Progenitor cell of endocrine pancreas (in vitro differentiated cells): ENCODE measurements around the gene PEAR1. TPM values are rescaled to one million over a fixed set of nuclear protein-coding genes. Genes with fewer than 3 reads are reported as not detected.

Source experiments
- DNase-seq: peaks from one replicate; pipeline ENCODE4 v3.0.0; 2021; ENCODE audit warnings: low spot score; ENCODE audit not compliant: unreplicated experiment
- H3K27ac Mint-ChIP-seq: 2 replicates; pipeline ENCODE4 v1.8.0; 2021; ENCODE audit warnings: mild to moderate bottlenecking, moderate library complexity, mixed read lengths
- H3K27me3 Mint-ChIP-seq: 2 replicates; pipeline ENCODE4 v1.8.0; 2021; ENCODE audit warnings: mixed read lengths
- H3K36me3 Mint-ChIP-seq: 2 replicates; pipeline ENCODE4 v1.8.0; 2022; ENCODE audit warnings: mixed read lengths; ENCODE audit not compliant: insufficient read depth
- H3K4me1 Mint-ChIP-seq: 2 replicates; pipeline ENCODE4 v1.8.0; 2021; ENCODE audit warnings: low read depth, mixed read lengths
- H3K4me3 Mint-ChIP-seq: 2 replicates; pipeline ENCODE4 v1.8.0; 2021; ENCODE audit warnings: low read depth, mild to moderate bottlenecking, moderate library complexity, mixed read lengths
- H3K9me3 Mint-ChIP-seq: 2 replicates; pipeline ENCODE4 v1.8.0; 2021; ENCODE audit warnings: low read depth, mixed read lengths
- total RNA-seq: library from RNA; stranded (reverse); gene quantifications from 2 replicates; pipeline ENCODE4 v1.2.1, GENCODE V29; 2021
- TF ChIP-seq, protein P1 (sequence below): fragments of 200-600 bp; sonication (generic); IDR thresholded peaks from one replicate; pipeline ENCODE4 v1.5.0; 2021; ENCODE audit warnings: antibody characterized with exemption, mild to moderate bottlenecking; ENCODE audit not compliant: unreplicated experiment

Gene PEAR1
- total RNA-seq, 1 donor from 2014 or later: not detected

DNA sequence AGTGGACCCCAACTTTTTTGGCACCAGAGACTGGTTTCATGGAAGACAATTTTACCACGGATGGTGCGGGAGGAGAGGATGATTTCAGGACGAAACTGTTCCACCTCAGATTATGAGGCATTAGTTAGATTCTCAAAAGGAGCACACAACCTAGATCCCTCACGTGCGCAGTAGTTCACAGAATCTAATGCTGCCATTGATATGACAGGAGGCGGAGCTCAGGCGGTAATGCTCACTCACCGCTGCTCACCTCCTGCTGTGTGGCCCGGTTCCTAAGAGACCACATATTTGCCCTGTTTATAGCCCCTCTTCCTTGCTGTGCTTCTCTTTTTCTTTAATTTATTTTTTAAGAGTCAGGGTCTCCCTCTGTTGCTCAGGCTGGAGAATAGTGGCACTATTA lies 28.3 kb upstream of the PEAR1 start:
- H3K27ac Mint-ChIP-seq: no peak overlapping the region
- DNase-seq: no peak
- peaks cover 86% of the 10 kb centered on the region for H3K27me3 Mint-ChIP-seq
- no peaks in the 10 kb centered on the region for H3K36me3 Mint-ChIP-seq
- TF ChIP-seq, protein P1, sequence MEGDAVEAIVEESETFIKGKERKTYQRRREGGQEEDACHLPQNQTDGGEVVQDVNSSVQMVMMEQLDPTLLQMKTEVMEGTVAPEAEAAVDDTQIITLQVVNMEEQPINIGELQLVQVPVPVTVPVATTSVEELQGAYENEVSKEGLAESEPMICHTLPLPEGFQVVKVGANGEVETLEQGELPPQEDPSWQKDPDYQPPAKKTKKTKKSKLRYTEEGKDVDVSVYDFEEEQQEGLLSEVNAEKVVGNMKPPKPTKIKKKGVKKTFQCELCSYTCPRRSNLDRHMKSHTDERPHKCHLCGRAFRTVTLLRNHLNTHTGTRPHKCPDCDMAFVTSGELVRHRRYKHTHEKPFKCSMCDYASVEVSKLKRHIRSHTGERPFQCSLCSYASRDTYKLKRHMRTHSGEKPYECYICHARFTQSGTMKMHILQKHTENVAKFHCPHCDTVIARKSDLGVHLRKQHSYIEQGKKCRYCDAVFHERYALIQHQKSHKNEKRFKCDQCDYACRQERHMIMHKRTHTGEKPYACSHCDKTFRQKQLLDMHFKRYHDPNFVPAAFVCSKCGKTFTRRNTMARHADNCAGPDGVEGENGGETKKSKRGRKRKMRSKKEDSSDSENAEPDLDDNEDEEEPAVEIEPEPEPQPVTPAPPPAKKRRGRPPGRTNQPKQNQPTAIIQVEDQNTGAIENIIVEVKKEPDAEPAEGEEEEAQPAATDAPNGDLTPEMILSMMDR: no peak
- no peak overlapping the region for H3K4me3 Mint-ChIP-seq
- H3K4me1 Mint-ChIP-seq: peaks cover 5% of the 10 kb centered on the region
- no peaks in the 10 kb centered on the region for H3K9me3 Mint-ChIP-seq

DNA sequence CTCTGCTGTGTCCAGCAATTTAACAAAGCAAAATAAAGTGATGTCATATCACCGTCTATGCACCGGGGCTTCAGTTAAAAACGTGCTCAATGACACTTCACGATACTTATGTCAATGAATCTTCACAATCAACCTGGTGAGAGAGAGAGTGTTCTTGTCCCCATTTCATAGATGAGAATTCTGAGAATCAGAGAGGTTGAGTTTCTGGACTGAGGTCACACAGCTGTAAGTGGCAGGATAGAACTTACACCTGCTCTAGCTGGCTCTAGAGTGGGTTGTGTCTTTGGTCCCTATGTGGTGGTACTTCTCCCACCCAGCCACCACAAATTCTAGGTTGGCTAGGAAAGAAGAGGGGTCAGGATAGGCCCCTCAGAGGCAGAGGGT lies 27.7 kb upstream of the PEAR1 start:
- Mint-ChIP-seq H3K4me3 (no peak overlapping the region), H3K4me1 (peaks cover 3% of the 10 kb centered on the region), H3K27me3 (peaks cover 89% of the 10 kb centered on the region)

DNA sequence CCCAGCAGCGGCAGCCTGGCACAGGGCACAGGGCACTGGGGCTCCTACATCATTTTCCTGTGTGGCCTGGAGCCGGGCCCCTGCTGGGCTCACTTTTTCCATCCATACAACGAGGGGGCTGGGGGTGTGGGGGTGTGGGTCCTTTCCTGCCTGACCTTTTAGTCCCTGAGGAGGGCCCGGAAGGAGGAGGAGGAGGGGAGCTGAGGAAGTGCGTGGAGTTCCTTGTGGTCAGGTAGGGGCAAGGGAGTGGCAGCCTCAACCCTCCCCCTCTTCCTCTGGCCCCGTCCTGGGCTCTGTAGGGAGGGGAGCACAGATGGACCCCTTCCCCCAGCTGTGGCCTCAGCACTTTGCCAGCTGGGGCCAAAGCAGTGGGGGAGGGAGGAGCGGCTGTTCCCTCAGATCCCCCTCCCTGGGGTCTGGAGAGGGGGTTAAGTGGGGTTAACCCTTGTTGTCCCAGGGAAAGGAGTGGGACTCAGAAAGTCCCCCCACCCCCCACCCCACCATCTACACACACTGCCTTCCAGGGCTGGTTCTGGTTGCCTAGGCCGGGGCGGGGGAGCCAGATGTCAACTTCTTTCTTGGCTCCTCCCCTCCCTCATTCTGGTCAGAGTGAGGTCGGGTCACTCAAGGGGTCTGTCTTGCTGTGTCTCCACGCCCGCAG lies 27.1 kb upstream of the PEAR1 start:
- Mint-ChIP-seq H3K36me3 (no peaks in the 10 kb centered on the region), H3K9me3 (no peaks in the 10 kb centered on the region), H3K27ac (no peak overlapping the region), H3K4me3 (no peak overlapping the region), H3K27me3 (peaks cover 89% of the 10 kb centered on the region), H3K4me1 (peaks cover 3% of the 10 kb centered on the region)
- no peak for DNase-seq
- TF ChIP-seq, protein P1: no peak

More for the DNA sequence above, 27.7 kb upstream of the PEAR1 start:
- no peaks in the 10 kb centered on the region for H3K36me3 Mint-ChIP-seq
- TF ChIP-seq, protein P1: no peak
- H3K27ac Mint-ChIP-seq: no peak overlapping the region
- H3K9me3 Mint-ChIP-seq: no peaks in the 10 kb centered on the region
- DNase-seq: no peak

DNA sequence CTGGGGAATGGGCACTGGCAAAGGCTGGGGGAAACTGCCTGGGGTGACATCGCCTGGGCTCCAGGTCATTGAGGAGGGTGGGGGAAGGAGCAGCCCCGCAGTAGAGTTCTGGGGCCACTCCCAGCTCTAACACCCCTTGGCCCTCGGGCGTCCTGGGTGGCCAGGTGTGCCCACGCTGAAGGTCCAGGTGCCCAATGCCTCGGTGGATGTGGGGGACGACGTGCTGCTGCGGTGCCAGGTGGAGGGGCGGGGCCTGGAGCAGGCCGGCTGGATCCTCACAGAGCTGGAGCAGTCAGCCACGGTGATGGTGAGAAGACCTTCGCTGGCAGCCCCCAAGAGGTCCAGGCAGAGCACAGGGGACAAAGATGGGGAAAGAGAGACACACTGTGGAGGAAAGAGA lies 25.2 kb upstream of the PEAR1 start:
- no peak overlapping the region for H3K27ac Mint-ChIP-seq

DNA sequence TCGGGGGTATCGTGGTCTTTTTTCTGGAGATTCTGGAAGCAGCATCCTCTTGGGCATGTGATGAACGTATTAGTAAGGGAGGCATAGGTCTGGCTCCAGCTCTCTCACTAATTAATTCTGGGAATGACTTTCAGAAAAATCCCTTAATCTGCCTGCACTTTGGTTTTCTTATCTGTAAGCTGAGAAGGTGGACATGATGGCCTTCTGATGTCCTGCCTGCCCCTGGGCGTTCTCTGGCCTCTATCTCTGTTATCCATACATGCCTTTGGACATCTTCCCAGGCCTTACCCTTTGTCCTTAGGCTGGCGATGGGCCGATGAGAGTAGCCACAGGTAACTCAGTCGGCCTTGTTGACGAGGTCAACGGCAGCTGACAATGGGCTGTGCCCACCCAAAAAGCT lies 24.1 kb upstream of the PEAR1 start:
- Mint-ChIP-seq H3K27me3 (peaks cover 82% of the 10 kb centered on the region), H3K4me1 (no peaks in the 10 kb centered on the region), H3K4me3 (no peak overlapping the region), H3K27ac (no peak overlapping the region), H3K36me3 (no peaks in the 10 kb centered on the region), H3K9me3 (no peaks in the 10 kb centered on the region)
- TF ChIP-seq, protein P1: no peak
- no peak for DNase-seq

More for the DNA sequence above, 25.2 kb upstream of the PEAR1 start:
- Mint-ChIP-seq H3K36me3 (no peaks in the 10 kb centered on the region), H3K4me1 (no peaks in the 10 kb centered on the region), H3K9me3 (no peaks in the 10 kb centered on the region), H3K27me3 (peaks cover 83% of the 10 kb centered on the region), H3K4me3 (no peak overlapping the region)
- TF ChIP-seq, protein P1: no peak
- no peak for DNase-seq
